Hepatic stellate cell (primary cell): Measurements from ENCODE around the gene ZDHHC1.

Experiments used
- DNase-seq: peaks from one replicate; pipeline ENCODE4 v3.0.0; 2011; ENCODE audit warnings: low spot score

ZDHHC1 gene

DNA sequence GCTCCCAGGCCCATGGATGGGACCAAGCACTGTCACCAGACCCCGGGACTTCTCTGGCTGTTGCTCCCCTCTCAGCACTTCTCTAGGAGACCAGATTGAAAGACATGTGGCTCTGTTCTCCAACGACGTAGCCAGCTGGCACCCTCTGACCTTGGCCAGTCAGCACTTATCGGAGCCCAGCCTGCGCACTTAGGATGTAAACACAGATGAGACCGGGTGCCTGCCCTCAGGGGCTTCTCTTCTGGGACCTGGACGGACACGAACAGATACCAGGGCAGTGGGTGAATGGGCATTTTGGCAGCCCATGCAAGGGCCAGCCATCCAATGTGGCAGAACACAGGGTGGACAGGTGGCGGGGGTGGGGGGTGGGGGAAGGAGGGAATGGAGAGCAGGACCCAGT lies 6.6 kb downstream of the ZDHHC1 start:
- DNase-seq: no peak

- no peak for DNase-seq
These were observed 8.4 kb downstream of the ZDHHC1 start for GRCh38 chr16:67407788-67408452.

DNA sequence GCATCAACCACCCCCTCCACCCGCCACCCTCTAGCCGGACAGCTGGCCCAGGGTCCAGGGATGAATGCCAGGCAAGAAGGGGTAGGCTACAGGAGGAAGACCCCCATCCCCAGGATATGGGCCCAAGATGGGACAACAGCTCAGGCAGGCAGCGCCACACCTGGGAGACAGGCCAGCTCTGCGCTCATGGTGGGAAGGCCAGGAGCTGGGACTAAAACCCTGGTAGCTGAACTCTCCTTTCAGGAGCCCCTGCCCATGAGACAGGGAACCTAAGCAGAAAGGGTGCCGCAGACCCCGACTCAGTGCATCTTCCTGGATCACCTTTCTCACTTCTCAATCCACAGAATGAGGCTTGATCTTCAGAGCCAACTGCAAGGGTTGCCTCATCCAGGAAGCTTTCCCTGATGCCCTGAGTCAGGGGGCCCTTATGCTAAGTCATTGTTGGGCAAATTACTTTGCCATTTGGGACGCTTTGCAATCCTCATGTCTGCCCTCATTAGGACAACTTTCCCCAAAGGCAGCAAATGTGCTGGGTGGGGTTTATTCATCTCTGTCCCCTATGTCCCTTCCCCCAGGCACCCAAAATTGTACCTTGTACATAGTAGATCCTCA lies 9.0 kb downstream of the ZDHHC1 start:
- DNase-seq: no peak

DNA sequence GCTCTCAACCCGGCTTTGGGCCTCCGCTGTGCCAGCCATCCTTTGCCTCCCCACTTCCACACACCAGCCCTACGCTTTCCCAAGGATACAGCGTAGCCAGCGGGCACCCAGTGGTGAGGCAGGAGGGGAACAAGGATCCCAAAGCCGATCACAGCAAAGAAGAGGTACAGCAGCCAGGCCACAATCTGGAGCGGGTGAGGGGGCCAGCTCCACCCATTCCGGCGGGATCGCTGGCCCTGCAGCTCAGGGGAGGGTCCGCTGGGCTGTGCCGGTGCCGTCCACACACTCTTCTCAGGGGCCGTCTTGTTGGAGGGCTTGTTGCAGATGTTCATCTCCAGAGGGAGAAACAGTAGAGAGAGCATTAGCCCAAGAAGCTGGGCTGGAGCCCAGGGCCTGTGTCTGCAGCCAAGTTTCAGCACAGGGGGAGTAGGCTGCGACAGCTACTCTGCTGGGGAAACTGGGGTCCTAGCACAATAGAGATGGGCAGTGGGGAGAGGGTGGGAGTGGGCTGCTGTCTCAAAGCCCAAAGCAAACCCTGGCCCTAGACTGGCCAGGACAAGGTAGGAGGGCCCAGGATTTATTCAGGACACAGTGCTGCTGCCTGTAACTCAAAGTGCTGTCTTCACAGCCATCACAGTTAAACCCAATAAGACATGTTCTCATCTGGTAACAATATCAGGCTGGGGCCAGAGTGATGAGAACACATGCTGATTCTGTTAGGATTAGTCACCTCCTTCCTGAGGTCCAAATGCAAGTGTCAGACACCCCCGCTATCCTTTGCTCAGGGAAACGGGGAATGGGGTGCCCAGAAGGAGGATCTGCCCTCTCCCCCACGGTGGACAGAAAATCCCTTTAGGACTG lies 9.9 kb downstream of the ZDHHC1 start:
- DNase-seq: peak; percentile 95

GRCh38 chr16:67405336-67405735 lies 10.9 kb downstream of the ZDHHC1 start:
- no peak for DNase-seq

GRCh38 chr16:67404740-67405226 lies 11.5 kb downstream of the ZDHHC1 start:
- DNase-seq: no peak

- DNase-seq: no peak
These were observed 12.2 kb downstream of the ZDHHC1 start for GRCh38 chr16:67403976-67404555.

GRCh38 chr16:67400901-67401300 lies 15.4 kb downstream of the ZDHHC1 start:
- DNase-seq: no peak

GRCh38 chr16:67399749-67400704 lies 16.2 kb downstream of the ZDHHC1 start:
- no peak for DNase-seq

DNA sequence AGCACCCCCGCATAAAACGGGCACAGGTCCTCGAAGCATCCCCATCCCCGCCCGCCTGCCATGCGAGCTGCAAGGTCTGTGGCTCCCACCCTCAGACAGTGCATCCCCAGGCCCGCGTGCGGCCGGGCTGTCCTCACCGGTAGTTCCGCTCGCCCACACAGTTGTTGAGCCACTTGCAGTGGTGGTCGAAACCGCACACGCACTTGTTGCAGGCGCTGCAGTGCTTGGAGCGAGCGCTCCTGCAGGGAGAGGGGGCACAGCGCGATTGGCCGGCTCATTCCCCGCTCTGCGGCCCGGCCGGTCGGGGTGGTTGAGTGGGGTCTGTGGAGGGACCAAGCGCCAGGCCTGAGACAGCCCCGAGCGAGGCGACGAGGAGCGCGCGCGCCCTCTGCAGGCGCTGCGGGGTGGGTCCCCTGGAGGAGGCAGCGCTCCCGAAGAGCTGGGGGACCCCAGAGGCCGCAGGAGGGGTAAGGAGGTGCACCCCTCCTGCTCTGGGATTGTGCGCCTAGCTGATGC lies 17.0 kb downstream of the ZDHHC1 start:
- peak; percentile 74 for DNase-seq

- no peak for DNase-seq
These were observed 17.6 kb downstream of the ZDHHC1 start for GRCh38 chr16:67398546-67399217.

DNA sequence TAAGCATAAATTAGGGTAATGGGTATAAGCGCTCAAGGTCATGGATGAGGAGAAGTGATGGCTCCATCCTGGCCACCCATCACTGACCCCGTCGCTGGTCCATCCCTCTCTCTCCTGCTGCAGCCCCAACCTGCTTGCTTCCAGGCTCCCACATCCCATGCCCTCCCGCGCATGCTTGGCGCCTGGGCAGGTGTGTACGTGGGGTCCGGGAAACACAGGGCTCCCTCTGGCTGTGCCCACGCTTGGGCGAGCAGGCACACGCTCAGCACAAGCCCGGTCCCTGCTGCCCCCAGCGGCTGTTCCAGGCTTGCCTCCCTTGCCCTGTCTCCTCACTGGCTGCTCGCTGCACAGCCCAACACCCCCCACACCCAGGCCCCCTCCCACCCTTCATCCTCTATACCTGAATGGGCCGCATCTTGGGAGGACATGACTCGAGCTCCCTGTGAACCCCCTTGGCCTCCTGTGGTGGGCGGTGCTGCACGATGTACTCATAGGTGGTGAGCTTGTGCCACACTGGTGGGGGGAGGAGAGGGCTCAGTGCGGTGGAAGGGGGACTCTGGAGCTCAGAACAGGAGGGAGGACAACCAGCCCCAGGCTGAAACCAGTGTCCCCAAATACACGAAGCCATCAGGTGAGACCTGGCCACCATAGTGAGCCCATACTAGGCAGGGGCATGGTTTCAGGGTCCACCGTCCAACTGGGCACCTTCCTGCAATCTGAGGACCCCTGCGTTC lies 18.3 kb downstream of the ZDHHC1 start:
- peak; percentile 54 for DNase-seq

DNA sequence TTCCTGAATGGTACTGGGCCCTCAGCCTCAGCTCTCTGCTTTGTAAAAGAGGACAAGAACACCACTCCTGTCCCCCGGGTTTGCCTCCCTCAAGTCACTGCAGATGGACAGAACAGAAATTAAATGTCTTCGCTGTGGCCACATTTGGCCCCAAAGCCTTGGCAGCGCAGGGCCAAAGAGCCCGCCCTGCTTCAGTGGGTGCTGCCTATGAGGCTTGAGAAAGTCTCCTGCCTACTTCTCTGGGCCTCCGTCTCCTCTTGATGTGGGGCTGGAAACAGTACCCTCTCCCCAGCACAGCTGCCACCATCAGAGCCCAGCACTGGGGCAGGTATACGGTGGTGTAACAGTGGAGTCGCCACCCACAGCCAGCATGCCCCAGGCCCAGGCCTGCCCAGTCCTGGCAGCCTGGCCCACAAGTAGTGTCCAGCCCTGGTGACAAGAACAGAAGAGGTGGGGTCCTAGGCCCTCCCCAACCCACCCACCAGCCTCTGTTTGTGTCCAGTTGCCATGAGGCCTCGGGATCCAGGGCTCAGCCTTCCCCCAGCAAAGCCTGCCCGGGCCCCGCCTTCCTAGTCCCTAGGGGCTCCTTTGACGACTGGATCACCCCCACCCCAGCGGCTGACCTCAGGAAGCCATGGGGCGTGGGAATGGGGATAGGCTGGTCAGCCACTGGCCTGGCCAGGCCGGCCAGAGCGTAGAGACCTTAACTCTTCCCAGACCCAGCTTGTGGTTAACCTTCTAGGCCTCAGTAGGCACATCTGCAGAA lies 19.1 kb downstream of the ZDHHC1 start:
- DNase-seq: peak; percentile 48

DNA sequence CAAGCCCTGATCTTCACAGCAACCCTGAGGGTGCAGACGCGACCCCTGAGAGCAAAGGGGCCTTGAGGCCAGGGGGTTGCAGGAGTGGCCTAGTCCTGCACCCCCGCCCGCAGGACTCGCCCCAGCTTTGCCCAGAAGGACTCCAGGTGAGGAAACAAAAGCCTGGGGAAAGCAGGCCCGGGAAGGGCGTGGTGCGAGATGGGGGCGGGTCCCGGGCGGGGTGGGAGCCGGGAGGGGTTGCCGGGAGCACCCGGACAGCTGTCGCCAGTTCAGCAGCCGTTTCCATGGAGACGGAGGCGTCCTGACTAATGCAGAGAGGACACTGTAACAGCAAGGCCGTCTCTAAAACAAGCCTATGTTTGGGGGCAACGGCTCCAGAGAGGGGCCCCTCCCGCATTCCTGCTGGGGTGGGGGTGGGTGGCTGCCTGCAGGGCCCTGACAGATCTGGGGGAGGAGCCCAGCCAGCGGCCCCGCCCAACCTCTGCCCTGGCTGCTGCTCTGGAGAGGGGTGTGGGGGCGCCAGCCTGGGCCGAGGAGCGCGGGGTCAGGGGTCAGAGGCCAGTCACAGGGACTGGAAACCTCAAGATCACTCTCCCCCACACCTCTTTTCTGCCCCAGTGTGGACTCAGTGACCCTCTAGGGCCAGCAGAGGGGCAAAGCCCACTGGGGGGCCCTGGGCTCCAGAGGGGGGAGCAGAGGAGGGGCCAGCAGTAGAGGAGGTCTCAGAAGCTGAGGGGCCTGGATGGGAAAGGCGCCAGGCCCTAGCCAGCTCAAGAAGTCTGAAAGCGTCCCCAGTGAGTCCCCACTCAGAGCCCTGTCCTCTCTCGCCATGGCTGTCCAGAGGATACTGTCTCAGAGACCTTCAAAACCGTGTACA lies 19.9 kb downstream of the ZDHHC1 start:
- peak; percentile 97 for DNase-seq

DNA sequence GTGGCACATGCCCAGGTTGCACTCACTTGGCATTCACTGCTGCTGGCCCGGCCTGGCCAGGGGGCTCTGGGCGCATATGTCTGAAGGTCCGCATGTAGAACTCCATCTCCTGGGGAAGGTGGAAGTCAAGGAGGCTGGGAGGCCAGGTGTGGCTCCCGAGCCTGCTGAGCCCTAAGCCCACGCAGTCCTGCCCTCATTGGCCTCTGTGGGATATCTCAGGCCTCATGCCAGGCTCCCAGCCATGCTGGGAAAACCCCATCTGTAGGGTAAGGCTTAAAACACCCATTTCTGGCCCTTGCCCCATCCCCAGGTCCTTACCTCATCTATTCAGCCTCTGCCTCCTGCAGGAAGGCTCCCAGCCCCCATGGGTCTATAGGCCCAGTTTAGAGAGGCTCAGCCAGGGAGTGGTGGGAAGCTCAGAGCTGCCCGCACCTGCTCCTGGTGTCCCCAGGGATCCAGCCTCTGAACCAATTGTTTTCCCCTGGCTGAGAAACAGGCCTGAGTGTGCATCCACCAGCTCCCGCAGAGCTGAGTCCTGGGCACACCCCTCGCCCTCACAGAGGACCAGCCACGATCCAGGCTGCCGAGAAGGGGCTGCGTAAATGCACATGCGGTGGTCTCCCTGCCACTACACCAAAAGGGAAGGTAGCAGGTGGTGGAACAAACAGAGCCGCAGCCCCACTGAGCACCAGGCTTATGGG lies 20.7 kb downstream of the ZDHHC1 start:
- DNase-seq: no peak

DNA sequence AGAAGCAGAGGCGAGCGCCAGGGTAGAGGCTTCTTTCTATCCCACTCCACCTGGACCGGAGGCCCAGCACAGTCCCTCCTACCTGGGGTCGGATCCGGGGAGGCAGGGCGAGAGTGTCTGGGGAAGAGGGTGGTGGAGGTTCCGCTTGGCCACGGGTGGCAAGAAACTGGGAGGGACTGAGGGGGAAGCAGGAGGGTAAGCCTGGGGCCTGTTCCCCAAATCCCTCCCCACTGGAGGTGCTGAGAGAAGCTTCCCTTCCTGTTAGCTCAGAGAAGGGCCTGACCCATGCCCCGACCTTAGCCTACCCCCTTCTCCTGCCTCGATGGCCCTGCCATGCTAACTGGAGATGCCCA lies 21.2 kb downstream of the ZDHHC1 start:
- DNase-seq: no peak
